Hematopoietic multipotent progenitor cell treated with erythropoietin and hydrocortisone succinate and interleukin-3 and kit ligand, for 4 days (in vitro differentiated cells): ENCODE results near the gene RIC8B.

Source experiments
- DNase-seq: peaks from one replicate; pipeline ENCODE4 v3.0.0-alpha.2; 2015

Gene RIC8B

DNA sequence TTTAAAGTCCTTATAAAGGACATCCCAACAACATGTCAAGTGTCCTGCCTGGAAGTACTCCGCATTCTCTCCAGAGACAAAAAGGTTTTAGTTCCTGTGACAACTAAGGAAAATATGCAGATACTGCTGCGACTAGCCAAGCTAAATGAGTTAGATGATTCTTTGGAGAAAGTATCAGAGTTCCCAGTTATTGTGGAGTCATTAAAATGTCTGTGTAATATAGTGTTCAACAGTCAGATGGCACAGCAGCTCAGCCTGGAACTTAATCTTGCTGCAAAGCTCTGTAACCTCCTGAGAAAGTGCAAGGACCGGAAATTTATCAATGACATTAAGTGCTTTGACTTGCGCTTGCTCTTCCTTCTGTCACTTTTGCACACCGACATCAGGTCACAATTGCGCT lies 40.2 kb downstream of the RIC8B start:
- DNase-seq = no peak

DNA sequence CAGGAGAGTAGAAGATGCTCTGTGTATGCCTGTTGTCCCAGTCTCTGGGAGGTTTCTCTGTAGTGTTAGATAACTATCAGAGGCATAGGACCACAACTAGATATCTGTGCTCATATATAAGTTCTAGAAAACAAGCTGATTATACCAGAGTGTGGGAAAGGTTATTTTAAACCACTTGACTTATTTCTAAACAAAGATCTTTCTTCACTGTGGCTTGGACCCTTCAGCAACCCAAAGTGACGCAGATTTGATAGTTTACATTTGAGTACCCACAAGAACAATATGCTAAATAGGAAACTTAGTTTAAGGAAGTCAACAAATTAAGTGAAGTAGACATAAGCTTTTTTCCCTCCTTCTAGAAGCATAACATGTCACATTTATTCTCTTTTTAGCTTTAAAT lies 41.3 kb downstream of the RIC8B start:
- DNase-seq = no peak

DNA sequence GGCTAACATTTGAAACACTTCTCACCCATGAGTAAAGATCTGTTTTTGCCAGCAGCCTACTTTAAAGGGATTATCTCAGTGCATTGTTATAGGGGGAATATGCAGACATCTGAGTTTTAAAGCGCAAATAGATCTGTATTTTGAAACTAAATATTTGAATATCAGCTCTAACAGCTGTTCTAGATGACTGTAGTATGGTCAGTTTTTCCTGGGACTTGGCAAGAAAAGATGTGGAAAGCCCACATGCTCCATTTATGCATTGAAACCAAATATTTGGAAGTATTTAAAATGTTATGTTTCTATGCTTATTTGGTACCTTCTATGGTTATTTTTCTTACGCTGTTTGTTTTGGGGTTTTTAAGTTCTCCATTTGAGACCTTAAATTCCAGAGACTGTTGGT lies 41.7 kb downstream of the RIC8B start:
- no peak for DNase-seq

DNA sequence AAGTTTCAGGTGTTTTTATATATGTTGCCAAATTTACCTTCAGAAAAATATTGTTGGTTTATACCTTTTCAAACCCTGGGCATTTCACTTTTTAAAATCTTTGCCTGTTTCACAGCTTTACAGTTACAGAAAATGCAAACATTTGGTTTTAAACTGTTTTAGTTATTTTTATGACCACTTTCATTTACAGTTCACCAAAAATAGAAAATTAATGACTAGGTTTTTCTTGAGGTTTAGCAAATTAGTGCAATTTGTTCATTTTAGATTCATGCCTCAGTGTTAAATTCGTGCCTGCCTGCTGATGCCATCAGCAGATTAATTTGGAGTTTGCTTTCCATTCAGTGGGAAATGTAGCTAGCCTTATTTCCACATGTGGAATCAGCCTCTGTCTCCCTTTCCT lies 45.5 kb downstream of the RIC8B start:
- DNase-seq = no peak

DNA sequence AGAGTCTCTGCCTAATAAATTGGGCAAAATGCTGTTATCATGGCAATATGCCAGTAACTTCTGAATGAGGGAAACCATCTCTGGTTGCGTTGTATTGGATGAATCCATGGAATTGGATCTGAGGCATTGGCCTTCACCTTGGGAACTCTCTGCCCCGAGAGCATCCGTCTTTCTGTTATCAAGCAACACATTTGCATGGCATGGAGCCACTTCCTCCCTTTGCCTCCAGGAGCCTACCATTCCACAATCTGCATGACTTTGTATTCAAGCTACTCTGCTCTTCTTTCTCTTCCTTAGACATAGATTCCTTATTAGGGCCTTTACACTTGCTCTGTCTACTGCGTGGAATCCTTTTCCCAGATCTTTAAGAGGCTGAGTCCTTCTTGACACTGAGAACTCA lies 57.2 kb downstream of the RIC8B start:
- DNase-seq = no peak

DNA sequence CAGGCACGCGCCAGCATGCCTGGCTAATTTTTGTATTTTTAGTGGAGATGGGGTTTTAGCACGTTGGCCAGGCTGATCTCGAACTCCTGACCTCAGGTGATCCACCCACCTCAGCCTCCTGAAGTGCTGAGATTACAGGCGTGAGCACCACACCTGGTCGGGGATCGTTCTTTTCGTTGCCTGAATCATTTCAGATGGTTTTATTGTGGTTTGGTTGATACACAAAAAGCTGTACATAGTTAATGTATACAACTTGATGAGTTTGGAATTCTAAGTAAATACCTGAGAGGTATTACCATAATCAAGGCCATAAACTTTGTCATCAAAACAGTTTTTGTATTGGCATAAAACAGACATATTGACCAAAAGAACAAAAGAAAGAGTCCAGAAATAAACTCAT lies 63.3 kb downstream of the RIC8B start:
- DNase-seq = no peak

DNA sequence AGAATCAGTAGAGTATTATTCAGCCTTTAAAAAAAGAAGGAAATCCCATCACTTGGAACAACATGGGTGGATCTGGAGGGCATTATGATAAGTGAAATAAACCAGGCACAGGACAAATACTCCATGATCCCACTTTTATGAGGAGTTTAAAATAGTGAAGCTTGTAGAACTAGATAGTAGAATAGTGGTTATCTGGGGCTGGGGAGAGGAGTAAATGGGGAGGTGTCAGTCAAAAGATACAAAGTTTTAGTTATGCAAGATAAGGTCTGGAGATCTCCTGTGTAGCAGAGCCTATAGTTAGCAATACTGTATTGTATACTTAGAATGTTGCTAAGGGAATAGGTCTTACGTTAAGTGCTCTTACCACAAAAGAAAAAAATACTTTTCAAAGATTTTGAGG lies 64.9 kb downstream of the RIC8B start:
- no peak for DNase-seq

DNA sequence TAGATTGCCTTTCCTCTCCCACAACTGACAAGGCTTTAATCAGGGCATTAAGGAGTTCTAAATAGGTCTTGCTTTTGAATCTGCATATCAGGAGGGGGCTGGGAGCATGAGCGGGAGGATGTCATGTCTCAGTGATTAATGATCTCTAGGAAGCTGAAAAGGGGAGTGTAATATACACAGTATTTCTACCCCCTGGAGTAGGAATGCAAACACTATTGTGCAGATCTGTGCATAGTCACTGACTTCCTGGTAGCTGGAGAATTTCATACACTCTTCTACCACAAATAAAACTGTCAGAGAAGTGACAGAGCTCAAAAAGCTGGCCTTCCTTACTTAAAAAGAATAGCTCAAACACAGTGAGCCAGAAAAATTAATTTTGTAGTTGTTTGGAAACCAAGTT lies 65.8 kb downstream of the RIC8B start:
- peak; percentile 38 for DNase-seq

DNA sequence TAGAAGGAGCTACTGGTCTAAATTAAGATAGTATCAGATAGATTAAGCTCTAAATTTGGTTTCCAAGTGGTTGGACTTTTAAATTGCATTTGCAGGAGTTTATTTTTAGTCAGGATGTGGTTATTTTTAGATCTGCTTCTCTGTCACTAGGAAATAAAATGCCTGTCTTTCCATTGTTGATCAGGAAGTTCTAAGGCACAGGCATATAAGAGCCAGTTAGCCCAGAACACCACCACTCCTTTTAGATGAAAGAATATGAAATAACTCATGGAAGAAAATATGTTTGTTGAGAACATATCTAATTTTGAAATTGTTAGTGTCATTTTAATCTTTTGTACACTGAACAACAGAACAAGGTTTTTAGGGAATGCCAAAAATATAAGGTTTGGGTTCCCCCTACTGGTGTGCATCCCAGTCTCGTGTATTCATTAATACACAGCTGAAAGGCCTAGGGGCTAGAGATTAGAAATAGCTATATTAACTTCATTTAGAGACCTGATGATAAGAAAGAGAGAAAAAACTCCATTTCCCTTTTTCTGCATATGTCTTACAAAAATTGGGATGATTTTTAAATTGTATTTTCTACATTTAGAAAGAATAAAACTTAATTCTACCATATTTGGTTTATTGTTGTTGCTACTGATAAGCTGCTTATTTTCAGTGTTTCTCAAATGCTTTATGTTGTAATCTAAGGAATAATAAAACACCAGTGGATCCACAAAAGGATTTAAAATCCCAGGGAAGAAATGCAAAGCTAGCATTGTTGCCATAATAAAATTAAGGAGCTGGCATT lies 67.2 kb downstream of the RIC8B start:
- peak; percentile 76 for DNase-seq

DNA sequence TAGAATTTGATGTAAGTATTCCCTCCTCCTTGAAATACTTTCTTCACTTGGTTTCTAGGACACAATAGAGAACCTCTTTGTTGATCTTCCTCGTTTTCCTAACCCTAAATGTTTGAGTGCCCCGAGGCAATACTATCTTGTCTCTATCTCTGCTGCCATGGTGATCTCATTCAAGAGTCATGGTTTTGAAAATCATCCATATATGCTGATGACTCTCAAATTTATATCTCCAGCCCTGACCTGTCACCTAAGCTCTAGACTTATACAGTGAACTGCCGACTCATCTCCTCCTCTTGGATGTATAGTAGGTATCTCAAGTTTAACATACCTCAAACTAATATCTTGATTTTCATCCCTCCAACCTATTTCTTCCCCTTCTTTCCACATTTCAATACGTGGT lies 71.4 kb downstream of the RIC8B start:
- no peak for DNase-seq

DNA sequence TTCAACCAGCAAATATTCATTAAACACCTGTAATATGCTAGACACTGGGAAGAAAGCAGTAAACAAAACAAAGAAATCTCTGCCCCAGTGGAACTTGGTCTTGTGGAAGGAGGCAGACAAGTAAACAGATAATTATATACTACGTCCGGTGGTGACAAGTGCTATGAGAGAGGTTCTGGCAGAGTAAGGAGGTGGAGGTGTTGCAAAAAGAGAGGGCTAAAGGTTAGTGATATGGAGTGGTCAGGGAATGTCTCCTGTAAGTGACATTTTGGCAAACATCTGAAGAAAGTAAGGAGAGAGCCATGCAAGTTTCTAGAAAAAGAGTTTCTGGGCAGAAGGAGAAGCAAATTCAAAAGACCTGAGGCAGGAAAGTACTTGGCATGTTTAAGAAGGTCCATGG lies 73.4 kb downstream of the RIC8B start:
- no peak for DNase-seq

DNA sequence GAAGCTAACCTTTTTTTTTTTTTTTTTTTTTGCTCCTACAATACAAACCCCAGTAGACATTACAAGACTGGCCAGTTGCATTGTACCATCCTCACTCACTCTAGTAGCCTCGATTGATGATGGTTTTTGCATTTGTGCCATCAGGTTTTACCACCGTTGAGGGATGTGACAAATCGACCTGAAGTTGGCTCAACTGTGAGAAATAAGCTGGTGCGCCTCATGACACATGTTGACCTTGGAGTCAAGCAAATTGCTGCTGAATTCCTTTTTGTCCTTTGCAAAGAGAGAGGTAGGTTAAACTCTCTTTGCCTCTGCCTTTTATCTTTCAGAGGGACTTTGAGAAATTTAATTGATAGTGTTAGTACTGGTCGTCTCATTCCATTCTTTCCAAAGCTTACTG lies 76.8 kb downstream of the RIC8B start:
- DNase-seq = no peak

DNA sequence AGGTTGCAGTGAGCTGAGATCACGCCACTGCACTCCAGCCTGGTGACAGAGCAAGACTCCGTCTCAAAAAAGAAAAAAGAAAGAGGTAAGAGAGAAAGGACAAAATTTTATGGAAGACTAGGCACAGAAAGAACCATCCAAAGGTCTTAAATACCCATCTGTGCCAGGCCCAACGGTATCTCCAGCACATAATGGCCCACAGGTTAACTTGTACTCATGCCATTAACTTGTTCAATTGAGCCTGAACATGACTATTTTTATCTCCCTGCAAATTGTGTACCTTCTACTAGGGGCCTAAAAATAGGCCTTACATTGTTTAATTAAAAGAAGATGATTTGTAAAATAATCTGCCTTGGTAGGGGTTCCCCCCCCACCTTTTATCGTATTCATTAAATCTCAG lies 80.2 kb downstream of the RIC8B start:
- no peak for DNase-seq

DNA sequence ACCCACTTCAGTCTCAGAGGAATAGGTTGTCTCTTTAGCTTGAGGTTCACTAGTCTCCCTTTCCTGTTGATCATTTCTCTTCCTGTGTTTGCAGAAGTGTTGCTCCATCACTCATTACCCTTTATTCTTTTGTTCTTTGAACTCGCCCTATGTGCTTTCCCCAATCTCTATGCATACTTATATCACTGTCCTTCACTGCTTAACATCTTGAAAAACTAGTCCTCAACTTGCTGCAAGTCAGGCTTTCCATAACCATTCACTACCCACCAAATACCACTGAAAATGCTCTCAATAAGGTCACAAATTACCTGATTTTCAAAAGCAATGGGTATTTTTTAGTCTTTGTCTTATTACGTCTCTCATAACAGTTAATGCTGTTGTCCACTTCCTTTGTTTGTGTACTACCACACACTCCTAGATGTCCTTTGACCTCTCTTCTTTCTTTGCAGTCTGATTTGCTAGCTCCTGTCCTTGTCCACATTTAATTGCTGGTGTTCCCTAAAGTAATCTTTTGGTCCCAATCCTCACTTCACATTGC lies 80.8 kb downstream of the RIC8B start:
- DNase-seq = no peak

DNA sequence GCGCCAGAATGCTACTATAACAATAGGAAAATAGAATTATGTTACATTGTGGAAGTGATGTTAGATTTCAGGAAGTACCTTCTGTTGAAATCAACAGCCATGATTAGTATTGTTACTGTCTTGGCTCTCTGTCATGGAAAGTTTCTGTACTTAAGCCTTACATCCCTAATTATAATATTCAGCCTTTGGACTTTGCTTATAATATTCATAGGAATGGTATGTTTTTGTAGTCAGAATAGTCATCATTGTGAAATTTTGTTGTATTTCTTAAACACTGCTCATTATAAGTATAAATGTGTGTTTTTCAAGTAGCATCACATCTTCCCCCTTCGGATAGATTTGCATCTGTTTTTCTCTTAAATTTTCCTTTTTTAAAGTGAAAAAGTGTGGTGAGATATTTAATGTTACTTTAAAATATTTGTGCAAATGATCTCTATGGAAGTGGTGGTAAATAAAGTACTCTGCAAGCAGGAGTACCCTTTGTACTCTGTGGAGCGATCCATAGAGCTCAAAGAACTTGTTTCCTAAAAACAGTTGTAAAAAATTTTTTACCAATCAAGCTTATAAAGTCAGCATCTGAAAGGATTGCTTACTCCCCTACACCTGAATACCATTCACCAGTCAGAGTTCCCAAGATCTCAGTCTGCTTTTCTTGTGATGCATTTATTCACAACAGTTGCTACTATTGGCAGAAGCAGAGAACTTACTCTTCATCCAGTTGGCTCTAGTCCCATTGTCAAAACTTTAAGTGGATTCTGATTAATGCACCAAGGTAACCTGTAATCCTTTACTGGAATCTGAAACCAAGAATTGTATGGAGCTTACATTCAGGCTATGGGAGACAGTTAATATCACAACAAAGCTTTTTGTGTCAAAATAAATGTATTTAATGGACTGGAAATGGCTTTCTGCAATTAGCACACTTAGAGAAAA lies 87.8 kb downstream of the RIC8B start:
- no peak for DNase-seq

DNA sequence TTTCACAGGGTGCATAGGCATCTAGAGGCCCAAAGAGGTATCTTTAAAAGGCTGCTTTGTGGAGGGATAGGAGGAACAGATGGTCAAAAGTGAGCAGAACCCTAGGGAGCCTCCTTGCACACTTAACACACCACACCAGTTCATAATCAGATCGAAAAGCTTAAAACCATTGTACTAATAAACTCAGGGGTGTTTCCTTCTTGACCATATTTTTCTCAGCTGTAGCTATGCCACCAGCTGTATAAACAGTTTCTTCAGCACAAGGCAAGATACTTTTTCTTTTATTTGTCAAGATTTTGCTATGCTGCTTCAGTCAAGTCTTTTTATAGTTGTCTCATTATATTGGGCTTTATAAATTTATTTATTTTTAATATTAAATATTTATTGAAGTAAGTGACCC lies 88.7 kb downstream of the RIC8B start:
- no peak for DNase-seq

DNA sequence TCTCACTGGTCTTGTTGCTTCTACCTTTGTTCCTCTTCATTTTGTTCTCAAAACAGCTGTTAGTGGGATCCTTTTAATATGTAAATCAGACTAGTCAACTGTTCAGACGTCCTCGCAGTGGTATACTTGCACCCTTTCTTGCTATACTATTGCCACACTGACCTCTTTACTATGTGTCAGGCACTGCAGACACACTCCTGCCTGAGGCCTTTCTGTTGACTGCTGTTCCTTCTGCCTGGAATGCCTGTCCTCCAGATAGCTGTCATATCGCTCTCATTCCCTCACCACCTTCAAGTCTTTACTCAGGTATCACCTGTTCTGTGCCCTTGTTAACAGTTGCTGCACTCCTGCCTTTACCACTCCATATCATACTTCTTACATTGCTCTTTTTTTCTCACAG lies 91.2 kb downstream of the RIC8B start:
- no peak for DNase-seq

DNA sequence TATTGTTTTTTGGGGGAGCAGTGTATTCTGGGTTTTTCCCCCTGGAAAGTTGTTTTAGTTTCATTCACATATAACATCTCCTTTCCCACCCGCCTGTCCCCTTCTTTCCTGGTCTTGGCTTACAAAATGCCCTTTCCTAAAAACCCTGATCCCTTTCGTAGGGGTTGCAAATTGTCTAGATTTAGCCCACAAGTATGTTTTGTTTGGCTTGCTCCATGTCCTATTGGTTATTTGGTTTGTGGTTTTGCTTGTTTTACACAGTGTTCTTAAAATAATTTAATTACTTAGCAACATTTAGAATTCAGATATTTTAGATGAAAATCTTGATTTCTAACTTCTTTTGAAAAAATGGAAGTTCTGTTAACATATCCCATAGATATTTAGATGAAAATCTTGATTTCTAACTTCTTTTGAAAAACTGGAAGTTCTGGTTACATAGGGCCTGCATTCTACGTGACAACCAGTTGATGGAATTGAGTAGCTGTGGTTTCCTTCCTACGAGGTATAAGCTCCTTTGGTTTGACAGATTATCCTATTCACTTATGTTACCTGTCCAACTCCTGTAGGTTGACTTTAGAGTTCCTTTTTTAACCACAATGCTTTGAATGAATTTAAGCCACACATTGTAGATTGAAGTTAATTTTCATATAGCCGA lies 92.1 kb downstream of the RIC8B start:
- DNase-seq = no peak

DNA sequence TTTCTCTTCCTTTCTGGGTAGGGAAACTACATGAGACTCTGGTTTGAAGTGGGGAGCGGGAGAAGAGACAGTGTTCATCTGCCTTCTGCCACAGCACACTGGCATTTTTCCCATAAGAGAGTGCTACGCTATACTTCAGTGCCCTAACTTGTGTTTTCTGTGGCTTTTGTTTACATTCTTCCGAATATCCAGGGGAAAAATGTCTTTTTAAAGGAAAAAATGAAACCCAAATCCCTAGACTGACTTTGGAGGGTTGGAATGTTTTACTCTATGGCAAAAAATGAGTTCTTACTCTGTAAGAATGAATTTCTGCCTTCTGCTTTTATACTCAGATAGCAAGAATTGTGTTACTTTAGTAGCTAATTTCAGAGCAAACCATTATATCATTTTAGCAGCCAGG lies 93.2 kb downstream of the RIC8B start:
- no peak for DNase-seq

DNA sequence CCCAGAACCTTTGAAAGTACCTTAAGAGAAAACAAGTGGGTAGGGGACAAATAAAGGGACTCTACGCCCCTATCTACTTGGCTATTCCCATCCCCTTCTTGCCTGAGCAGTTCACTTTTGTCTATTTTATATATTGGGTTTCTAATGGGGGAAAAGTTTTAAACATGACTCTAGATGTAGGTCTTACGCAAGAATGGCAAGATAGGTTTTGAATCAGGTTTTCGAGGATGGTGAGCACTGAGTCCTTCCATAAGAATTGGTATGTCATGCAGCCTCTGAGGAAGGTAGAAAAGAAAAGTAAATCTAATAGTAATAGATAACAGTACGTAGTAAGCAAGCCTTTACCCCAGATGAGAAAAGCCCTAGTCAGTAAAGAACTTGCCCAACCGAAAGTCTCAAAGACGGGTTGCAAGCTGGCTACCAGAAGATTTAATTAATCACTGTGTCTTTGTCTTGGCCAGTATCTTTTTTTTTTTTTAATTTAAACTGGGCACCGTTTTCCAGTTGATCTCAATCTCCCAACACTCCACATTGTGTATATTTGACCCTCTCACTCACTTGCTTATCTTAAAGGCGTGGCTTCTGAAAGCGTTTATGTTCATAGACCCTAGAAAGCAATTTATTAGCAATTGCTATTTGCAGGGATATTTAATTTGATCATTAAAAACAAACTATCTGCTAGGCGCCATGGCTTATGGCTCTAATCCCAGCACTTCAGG lies 94.7 kb downstream of the RIC8B start:
- no peak for DNase-seq

DNA sequence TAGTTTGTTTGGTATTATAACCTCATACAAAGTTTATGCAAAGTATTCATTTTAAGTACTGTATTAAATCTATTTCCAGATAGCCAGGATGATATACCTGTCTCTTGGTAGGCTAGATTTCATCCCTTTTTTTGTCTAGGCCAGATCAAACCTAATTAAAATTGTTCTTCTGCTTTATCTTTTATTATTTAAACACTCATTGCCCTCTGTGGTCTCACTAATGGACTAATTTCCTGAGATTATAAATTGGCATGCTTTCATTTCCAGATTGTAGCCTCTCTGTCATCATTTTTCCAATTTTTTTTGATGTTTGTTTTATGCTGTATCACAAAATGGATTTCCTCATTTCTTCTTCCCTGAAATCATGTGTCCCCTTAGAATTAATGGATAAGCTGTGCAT lies 95.6 kb downstream of the RIC8B start:
- no peak for DNase-seq

DNA sequence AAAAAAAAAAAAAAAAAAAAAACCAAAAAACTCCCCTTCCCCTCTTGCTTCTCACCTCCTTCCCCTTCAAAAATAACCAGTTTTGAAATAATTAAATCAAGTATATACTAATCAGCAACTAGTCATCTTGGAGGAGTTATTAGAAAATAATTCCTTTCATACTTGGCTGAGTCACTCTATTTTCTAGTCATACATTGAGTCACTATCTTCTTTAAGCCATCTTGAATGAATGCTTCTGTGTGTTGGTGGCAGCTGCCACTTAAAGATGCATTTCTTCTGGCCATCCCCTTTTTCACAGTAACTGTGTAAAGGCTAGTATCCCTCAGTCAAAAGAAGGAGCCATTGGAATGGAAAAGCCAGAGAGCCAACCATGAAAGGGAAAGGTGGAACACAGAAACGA lies 97.0 kb downstream of the RIC8B start:
- DNase-seq = no peak

DNA sequence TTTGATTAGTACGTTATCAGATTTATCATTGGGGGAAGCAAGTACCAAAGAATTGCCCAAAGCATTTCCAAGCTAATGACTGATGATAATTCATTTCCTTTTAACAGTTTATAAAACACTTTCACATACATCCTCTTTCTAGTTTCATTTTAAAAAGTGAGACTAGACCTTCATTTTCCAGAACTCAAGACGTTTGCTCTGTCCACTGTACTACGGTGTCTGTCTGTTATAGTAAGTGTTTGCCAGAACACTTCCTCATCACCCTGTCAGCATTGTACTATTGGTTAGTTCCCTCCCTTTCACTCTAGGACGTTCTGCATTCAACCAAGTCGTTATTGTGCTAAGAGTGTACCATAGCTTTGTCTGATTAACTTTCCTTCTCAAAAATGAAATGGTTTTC lies 99.5 kb downstream of the RIC8B start:
- no peak for DNase-seq
